ENCODE measurements around the gene ELAVL2.

Gene ELAVL2

DNA sequence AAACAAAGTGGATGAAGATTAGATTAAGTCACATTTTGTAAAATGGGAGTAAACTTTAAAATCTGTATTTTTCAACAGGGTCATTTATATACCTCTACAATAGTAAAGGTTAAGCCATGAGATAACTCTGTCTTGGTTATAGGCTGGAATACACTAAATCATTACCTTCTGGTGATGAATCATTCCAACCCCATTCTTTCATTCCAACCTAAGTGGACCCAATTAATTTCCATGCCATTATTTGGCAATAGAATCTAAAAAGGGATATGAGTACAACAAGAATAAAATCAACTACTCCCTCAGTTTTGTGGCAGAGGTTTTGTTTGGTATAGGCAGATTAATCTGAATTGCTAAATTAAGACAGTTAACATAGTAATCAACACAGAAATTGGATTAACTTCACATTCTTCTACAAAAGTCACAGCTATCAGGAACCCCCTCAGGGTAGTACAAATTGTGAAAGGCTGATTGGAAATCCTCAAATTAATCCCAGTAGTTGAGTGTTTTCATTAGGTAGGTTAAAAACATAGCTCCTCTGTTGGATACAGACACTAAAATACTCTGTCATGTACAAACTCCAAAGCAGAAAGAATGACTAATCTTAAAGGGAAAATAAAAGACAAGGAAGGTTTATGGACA is 54.2 kb downstream of the ELAVL2 start:
- Histone ChIP-seq H3K4me3 (replicated peaks; ENCODE audit: insufficient read depth, low read length) (no peak overlapping the region), H3K27ac (replicated peaks) (no peak overlapping the region), H3K27me3 (ENCODE audit: insufficient read depth, poor library complexity, severe bottlenecking) (no peaks in the 10 kb centered on the region)
- no peak for DNase-seq (ENCODE audit: low read depth in 1 of 2, low spot score in 1 of 2)
- TF ChIP-seq POLR2AphosphoS5 (IDR thresholded peaks at IDR 0.05; ENCODE audit: low read depth) (no peak), GABPA (IDR thresholded peaks at IDR 0.05; ENCODE audit: low read depth) (no peak), REST (IDR thresholded peaks at IDR 0.05; ENCODE audit: insufficient replicate concordance, low read depth) (no peak), SPI1 (IDR thresholded peaks at IDR 0.05; ENCODE audit: borderline replicate concordance, low read depth) (no peak)
- TF ChIP-seq, protein P1, sequence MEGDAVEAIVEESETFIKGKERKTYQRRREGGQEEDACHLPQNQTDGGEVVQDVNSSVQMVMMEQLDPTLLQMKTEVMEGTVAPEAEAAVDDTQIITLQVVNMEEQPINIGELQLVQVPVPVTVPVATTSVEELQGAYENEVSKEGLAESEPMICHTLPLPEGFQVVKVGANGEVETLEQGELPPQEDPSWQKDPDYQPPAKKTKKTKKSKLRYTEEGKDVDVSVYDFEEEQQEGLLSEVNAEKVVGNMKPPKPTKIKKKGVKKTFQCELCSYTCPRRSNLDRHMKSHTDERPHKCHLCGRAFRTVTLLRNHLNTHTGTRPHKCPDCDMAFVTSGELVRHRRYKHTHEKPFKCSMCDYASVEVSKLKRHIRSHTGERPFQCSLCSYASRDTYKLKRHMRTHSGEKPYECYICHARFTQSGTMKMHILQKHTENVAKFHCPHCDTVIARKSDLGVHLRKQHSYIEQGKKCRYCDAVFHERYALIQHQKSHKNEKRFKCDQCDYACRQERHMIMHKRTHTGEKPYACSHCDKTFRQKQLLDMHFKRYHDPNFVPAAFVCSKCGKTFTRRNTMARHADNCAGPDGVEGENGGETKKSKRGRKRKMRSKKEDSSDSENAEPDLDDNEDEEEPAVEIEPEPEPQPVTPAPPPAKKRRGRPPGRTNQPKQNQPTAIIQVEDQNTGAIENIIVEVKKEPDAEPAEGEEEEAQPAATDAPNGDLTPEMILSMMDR (IDR thresholded peaks at IDR 0.05; ENCODE audit: insufficient read depth, low read length) = no peak

DNA sequence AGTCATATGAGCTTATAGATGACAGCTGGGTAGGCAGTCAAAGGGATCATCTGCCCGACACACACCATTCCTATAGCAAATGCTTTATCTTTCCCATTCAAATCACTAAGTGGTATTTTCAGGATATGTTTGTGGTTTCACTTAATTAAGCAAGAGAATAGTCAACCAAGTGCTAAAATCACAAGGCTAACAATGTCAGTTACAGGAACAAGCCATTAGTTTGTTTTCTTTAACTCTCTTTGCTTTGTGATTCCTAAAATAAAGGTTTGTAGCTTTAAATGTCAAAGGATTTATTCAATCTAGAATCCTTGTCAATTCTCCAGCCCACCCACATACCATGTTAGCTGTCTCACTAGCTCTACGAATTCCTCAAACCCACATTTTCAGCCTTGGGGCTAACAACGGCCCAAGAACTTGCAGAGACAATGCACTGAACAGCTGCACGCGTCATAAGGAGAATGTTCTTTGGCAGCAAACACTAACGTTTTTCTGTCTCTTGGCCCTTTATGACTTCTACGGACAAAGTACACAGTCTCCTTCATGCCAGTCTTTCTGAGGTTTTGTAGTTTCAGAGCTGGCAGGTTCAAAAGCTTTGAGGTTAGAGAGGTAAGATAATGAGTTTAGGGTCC is 56.6 kb downstream of the ELAVL2 start:
- no peak overlapping the region for H3K27ac ChIP-seq (replicated peaks)

More for the DNA sequence above, 56.6 kb downstream of the ELAVL2 start:
- Histone ChIP-seq H3K27me3 (ENCODE audit: insufficient read depth, poor library complexity, severe bottlenecking) (no peaks in the 10 kb centered on the region), H3K4me3 (replicated peaks; ENCODE audit: insufficient read depth, low read length) (no peak overlapping the region)
- DNase-seq (ENCODE audit: low read depth in 1 of 2, low spot score in 1 of 2) = no peak
- TF ChIP-seq REST (IDR thresholded peaks at IDR 0.05; ENCODE audit: insufficient replicate concordance, low read depth) = no peak
- TF ChIP-seq SPI1 (IDR thresholded peaks at IDR 0.05; ENCODE audit: borderline replicate concordance, low read depth) = no peak
- no peak for TF ChIP-seq GABPA (IDR thresholded peaks at IDR 0.05; ENCODE audit: low read depth)
- TF ChIP-seq POLR2AphosphoS5 (IDR thresholded peaks at IDR 0.05; ENCODE audit: low read depth) = no peak
- TF ChIP-seq, protein P1 (IDR thresholded peaks at IDR 0.05; ENCODE audit: insufficient read depth, low read length) = no peak

Measured in HL-60 (cell line).